Activated CD4-positive, alpha-beta T cell treated with anti-CD3 and anti-CD28 coated beads for 4 hours (primary cell): Measurements from ENCODE around the gene TMC8.

Experiments used
- DNase-seq, 2 donors: peaks; one replicate each; pipeline ENCODE4 v3.0.0-alpha.2; 2020

The TMC8 gene

DNA sequence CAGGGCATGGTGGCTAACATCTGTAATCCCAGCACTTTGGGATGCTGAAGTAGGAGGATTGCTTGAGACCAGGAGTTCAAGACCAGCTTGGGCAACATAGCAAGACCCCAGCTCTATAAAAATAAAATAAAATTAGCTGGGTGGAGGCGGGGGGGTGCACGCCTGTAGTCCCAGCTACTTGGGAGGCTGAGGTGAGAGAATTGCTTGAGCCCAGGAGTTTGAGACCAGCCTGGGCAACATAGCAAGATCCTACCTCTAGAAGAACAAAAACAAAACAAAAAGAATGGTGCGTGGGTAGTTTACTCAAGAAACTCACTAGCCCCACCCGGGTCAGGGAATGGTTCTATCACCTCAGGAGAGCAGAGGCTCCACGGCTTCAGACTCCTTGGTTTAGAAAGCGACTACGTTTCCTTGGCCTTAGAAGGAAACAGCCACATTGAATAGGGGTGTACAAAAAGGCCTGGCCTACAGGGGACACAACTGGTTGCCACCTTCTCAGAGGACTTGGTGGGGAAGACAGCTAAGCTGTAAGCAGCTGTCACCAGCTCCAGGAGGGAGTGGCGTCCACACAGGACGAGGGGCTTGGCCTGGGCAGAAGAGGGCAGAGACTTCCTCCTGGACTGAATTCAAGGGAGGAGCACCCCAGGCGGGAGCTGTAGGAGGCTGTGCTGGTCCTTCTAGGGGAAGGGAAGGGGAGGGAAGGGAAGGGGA is 55.6 kb downstream of the TMC8 start:
- DNase-seq = no peak

DNA sequence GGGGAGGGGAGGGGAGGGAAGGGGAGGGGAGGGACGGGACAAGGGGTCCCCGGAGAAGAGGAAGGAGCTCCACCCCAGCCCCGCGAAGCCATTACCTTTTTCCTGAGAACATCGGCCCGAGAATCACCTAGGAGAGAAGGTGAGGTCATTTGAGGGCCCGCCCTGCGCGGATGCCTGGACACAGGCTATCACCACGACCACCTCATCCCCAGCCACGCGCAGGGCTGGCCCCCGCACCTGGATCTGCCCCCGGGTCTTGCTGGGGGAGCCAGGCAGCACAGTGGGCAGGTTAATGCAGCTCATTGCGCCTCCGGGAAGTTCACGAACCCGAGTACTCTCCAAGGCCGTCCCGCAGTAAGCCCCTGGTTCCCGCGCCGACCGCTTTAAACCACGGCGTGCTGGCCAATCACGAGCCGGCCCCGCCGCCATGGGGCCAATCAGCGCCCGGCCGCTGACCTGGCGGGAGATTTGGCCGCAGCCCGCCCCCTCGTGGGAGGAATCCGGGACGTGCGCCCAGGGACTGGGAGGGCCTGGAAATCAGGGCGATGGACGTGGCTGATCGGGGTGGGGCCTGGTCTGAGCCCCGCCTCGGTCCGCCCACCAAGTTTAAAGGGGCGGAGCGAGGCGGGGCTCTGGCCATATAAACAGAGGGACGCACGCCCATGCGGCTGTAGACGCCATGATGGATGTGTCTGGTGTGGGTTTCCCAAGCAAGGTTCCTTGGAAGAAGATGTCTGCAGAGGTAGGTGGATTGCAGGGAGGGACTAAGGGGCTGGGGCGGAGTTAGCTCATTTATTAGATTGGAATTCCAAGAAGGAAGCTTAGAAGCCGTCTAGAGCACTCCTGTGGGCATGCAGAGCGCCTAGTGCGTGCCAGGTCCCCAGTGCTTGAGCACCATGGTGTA is 56.4 kb downstream of the TMC8 start, which contains the start of the genes AFMID and TK1:
Gene AFMID (plus strand): TSS at position 671 of the 904 bp plus-strand sequence. CDS start 9 bp downstream, at position 680.
Gene TK1 (minus strand): TSS at position 361 of the 904 bp plus-strand sequence. CDS start 58 bp downstream, at position 303.
- DNase-seq = peak; percentile 66 to 69
